Measurements from ENCODE around the gene TRIM67.

- no peak for TF ChIP-seq CTCF (conservative IDR thresholded peaks at IDR 0.05; ENCODE audit: low read depth, low read length)
- TF ChIP-seq RAD21 (IDR thresholded peaks at IDR 0.05; ENCODE audit: low read length) = no peak
- TF ChIP-seq POLR2A (IDR thresholded peaks at IDR 0.05; ENCODE audit: low read depth, low read length) = no peak
- TF ChIP-seq SMC3 (IDR thresholded peaks at IDR 0.05; ENCODE audit: low read depth, low read length) = no peak
- TF ChIP-seq MAZ (IDR thresholded peaks at IDR 0.05; ENCODE audit: borderline replicate concordance, low read depth, low read length) = no peak
- no peak for TF ChIP-seq CEBPB (IDR thresholded peaks at IDR 0.05; ENCODE audit: low read depth, low read length)
- TF ChIP-seq RFX5 (IDR thresholded peaks at IDR 0.05; ENCODE audit: low read depth, low read length) = no peak
- TF ChIP-seq RCOR1 (IDR thresholded peaks at IDR 0.05; ENCODE audit: insufficient replicate concordance, low read length) = no peak
- no peak for TF ChIP-seq BHLHE40 (IDR thresholded peaks at IDR 0.05; ENCODE audit: low read depth, low read length)
- TF ChIP-seq, protein P1, sequence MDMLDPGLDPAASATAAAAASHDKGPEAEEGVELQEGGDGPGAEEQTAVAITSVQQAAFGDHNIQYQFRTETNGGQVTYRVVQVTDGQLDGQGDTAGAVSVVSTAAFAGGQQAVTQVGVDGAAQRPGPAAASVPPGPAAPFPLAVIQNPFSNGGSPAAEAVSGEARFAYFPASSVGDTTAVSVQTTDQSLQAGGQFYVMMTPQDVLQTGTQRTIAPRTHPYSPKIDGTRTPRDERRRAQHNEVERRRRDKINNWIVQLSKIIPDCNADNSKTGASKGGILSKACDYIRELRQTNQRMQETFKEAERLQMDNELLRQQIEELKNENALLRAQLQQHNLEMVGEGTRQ (IDR thresholded peaks at IDR 0.05; ENCODE audit: low read depth, low read length) = no peak
- TF ChIP-seq CHD1 (IDR thresholded peaks at IDR 0.05; ENCODE audit: low read depth, low read length) = no peak
- no peak for TF ChIP-seq MAFK (IDR thresholded peaks at IDR 0.05; ENCODE audit: low read depth, low read length)
- no peak for TF ChIP-seq MXI1 (IDR thresholded peaks at IDR 0.05; ENCODE audit: borderline replicate concordance, low read depth, low read length)
These were observed 64.3 kb downstream of the TRIM67 start for GRCh38 chr1:231226156-231226555.

Measured in IMR-90 (cell line).